ENCODE results near the gene GTF3A.

Gene GTF3A

DNA sequence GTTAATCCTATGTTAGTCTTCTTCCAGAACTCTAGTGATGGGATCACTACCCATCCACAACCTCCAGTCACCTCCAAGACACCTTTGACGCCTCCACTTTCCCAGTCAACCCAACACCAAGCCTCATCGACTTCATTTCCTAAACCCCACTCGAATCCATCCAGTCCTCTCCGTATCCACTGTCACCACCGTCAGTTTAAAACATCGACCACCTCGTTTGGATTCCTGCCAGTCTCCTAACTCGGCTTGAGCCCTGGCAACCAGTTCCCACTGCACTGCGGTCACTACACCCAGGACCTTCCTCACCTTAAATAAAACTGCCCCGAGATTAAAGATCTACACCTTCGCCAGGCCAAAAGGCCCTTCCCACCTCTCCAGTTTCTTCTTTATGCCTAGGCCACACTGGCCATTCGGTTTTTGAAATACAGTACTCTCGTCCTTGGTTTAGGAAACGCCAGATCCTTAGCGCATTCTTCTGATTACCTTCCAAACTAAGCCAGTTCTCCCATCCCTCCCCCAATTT lies 24.7 kb downstream of the GTF3A start:
- no peak for DNase-seq

DNA sequence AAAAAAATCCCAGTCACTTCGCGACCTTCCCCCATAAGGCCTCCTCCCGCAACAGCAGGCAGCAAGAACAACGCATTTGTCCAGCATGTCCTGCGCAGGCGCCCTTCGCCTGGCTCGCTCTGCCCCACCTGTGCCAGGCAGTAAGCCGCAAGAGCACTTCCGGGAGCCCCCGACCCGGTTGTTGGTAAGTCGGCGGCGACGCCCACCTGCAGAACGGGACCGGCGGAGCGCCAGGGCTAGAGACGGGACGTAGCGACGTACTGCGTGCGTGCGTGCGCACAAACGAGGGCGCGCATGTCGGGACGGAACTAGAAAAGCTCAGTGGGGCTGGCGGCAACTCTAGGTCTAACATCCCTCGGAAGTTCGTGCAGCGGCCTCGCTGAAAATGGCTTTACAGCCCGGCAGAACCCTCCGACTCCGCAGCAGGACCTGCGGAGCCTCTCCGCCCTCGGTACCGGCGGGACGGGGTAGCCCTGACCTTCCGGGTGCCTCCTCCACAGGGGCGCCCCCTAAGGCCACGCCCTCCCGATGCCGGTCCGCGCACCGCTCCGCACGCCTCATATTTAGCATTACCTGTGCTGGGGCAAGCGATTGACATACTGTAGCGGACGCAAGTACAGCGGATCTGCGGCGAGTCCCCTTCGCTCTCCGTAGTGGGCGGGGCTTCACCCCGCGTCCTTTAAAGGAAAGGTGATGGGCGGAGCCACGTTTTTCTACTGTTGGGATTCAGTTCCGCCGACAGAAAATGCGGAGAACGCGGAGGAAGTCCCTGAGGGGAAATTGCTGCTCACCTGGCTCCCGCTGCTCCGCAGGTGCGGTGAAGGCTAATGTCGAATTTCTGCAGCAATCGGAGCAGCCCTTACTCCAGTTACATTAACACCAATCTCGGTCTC lies 25.8 kb downstream of the GTF3A start, which contains the start of gene MTIF3:
TSS of gene MTIF3 (minus strand) at position 629 of the 893 bp plus-strand sequence. CDS start 10,116 bp downstream, outside the sequence.
- peak; percentile 98 for DNase-seq

DNA sequence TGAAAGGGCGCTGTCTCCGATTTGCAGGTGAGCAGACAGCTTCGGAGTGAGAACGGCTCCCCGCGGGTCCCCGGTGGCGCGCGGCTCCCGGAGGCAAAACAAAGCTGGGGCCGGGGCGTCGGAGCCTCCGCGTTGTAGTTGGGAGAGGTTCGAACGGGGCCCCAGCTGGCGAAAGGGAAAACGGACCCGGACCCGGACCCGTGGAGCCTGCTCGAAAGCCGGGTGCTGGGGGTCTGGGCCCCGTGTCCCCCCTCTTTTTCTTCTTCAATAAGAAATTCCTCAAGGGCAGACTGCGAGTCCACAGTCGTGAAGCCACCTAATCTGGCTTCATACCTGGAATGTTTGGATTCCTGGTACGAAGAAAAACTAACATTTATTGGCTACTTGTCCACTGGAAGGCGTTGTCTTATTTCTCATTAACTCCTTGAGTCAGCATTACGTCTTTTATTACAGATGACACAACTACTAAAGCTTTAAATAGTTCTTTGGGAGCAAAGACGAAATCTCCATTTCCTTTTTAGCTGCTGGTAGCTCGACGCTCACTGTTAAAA lies 26.6 kb downstream of the GTF3A start:
- DNase-seq, result no peak

DNA sequence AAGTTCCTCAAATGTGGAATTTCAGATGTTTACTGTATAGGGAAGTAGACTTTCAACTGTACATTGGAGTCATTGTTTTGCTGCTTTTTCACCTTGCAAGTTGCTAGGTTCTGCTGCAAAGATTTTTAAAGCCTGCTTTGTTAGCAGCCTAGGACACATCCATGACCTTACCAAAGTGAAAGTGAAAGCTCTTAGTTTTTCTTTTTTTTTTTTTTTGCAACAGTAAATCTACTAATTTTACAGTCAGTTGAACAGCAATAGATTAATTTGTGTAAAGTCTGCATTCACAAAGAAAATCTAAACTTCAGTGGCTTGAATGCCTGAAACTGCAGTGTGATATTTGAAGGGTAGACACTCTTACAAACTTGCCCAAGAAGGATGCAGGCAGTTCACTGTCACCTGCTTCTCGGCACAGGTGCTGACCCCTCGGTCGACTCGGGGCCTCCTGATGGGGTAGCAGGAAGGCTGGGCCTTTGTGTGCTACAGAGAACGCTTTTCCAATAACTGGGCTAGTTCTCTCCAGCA lies 31.0 kb downstream of the GTF3A start:
- peak; percentile 44 for DNase-seq

DNA sequence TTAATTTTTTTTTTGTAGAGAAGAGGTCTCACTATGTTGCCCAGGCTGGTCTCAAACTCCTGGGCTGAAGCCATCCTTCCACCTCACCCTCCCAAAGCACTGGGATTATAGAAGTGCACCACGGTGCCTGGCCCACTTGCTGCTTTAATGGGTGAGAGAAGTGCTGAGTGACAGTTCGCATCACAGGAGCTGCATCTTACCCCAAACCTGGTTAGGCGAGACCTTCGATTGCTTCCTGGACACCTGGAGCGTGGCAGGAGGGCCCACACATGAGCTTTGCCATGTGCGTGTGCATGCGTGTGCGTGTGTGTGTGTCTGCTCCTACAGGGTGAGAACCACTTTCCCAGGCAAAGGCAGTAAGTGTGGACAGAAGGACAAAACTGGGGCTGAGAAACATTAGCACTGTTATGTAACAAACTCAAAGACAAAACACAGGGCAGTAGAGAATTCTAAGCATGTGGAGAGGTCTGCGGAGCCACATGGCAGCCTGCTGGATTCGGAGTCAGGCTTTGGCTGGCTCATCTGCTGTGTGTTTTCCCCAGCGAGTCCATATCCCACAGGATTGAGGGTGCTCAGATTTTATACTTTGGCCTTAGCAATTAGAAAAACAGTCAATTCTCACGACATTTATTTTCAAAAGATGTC lies 37.6 kb downstream of the GTF3A start:
- no peak for DNase-seq

DNA sequence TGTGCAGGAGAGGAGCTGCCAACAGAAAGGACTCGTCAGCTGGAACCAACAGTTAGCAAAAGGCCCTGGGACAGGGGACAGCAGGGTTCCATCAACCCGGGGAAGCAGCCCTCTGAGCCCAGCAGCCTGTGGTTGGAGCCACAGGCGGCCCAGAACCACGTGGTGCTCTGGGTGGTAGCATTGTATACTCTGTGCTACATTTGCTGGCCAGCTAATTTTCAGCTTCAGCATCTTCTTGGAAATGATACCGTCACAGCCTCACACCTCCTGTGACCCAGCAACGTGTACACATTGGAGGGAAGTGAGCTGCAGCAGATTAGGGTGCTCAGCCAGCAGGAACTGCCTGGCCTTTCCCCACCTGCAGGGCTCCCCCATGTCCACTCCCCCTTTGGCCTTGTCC lies 39.1 kb downstream of the GTF3A start:
- no peak for DNase-seq

DNA sequence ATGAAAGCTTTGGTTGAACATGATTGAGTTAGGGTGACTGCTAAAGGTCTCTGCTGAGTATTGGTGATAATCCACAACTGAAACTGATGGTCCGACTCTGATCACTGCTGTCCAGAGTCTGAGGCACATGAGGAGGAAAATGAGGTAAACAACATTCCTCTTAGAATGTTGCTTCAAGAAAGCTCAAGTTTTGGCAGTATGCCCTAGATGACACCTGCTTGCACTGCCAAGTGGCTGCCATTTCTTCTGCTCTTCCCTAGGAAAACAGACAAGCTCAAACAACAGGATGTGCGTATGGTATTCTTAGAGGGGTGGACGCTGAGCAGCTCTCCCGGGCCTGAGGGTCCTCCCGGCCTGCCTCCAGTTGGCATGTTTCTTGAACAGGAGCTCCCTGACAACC lies 41.2 kb downstream of the GTF3A start:
- no peak for DNase-seq

DNA sequence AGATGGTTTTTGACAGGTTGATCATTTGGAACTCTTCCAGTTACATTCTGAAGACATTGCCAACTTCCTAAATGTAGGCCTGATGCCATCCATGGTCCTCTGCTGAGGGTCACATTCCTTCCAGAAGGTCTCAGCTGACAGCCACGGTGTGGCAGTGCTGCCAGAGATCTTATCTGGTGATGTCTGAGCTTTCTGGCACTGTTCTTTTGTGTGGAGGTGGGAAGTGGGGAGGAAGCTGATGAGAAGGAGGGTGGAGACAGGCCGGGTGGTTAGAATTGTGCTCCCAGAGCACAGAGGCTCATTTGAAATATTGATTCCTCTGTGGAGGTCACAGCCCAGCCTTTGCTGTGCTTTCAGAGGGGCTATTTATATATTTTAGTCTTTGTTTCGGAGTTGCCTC lies 42.1 kb downstream of the GTF3A start:
- DNase-seq, result no peak

DNA sequence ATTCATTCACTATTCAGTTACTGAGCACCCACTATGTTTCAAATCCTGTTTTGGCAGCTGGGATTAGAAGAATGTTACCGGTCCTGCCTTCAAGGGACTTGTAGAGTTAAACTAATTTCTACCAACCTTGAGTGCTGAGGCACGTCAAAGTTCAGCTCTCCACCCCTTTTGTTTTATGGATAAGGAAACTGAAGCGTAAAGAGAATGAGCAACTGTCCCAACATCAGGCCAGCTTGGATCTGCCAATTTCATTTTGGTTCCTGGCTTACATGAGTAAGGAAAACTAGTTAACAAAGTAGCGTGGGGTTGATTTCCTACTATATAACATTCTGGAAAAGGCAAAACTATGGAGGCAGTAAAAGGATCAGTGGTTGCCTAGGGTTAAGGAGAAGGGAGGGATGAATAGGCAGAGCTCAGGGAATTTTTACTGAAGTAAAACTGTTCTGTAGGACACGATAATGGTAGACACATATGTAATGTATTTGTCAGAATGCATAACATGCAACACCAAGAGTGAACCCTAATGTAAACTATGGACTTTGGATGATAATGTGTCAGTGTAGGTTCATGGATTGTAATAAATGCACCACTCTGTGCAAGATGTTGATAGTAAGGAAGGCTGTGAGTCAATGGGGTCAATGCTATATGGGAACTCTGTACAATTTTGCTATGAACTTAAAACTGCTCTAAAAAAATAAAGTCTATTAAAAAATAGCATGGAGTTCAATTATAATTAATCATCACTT lies 45.8 kb downstream of the GTF3A start:
- DNase-seq, result no peak

DNA sequence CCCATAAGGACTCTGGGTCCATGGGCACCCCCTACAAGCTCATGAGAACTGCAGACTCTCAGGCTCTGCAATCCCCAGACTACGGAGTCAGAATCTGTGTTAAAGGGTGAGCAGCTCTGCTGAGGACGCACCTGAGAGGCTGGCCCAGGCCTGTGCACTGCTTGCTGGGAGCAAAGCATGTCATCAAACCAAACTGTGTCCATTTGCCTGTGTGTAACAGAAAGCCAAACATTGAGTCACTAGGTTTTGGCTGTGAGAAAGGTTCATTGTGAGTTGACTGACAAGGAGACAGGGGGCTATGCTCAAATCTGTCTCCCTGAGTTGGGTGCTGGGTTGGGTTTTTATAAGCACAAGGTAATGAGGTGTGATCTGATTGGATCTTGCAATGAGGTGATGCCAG lies 48.0 kb downstream of the GTF3A start:
- no peak for DNase-seq

DNA sequence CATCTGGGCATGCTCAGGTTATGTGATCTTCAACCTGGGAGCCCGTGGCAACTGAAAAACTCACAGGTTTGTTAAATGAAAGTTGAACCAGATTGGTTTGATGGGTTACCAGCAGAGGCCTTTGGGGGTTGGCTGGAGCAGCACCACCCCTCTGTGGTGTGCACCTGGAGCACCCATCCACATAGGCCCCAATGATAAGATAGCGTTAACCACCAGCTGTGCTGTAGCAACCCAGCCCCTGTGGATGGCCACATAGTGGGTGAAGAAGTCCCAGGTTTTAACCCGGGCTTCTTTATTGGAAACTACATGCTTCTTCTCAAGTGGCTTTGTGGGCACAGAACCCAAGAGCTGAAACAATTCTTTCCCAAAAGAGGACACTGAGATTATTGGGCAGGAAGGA lies 48.5 kb downstream of the GTF3A start:
- no peak for DNase-seq

DNA sequence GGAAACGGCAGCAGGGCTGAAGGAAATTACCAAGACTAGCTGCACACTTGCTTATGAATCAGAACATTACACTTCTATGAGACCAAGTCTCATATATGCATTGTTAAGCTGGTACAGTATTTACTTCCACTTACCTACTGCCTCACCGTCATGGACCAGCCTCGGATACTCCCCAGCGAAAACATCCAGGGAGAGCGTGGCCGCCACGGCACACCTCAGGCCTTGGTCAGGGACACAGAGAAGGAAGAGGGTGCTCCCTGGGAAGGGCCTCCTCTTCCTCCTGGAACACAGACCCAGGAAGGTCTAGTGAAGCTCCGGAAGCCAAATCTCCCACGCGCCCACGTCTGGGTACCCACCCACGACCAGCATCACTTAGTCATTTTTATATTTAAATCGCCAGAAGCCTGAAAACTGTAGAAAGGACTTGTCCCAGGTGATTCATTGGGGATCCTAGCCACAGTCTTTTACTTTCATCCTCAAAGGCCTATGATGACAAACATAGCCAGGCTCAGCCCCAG lies 50.4 kb downstream of the GTF3A start:
- DNase-seq, result no peak

DNA sequence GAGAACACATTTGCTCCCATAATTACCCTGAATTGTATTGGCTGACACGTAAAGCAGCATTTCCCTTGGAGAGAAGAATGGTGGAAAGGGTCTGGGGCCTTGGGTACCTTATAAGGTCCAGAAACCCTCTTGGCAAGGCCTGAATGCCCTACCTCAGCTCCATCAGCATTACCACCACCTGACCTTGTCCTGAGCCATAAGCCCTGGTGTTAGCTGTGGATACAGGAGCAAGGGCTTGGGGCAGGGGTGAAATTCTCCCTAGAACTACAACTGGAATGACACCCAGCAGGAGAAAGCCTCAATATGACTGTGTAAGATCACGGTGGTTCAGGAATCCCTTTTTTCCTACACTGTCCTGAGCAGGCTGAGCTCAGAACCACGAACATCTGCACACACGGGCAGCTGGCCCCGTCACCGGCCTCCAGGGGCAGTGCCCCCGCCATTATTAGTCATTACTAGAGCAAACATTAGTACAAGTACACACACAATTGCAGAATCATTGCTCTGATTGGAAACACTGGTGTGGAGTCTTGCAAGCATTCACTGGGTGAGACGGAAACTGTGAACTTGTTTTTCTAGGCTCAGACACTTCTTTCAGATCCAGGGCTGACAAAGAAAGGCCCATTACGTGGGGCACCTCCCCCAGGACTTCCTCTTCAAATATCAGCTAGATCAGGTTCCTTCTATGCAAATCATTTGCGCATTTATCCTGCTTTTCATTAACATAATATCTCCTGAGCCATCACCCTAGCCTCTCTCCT lies 52.7 kb downstream of the GTF3A start:
- peak; percentile 5 for DNase-seq

DNA sequence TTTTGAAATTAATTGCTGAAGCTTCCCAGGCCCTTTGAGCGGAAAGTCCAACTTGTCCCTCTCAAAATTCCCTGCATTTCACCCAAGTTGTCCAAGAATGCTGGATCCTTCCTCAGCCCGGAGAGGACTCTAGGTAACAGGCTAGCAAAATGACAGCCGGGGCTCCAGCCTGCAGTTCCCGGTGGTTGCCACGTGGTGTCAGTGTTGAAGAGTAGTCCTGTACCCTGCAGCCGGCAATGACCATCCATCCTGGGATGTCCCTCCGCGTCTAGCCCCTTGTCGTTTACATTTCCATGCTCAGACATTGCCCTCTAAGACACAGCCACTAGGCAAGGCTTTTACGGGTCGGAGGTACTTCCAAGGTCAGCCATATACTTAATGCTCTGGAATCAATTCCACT lies 57.3 kb downstream of the GTF3A start:
- peak; percentile 26 for DNase-seq

DNA sequence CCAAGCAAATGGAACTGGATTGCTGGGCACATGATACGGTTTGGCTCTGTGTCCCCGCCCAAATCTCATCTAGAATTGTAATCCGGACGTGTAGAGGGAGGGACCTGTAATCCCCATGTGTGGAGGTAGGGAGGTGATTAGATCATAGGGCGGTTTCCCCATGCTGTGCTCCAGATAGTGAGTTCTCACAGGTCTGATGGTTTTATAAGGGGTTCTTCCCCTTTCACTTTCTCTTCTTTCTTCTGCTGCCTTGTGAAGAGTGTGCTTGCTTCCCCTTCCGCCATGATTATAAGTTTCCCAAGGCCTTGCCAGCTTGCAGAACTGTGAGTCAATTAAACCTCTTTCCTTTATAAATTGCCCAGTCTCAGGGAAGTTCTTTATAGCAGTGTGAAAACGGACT lies 58.6 kb downstream of the GTF3A start:
- no peak for DNase-seq

DNA sequence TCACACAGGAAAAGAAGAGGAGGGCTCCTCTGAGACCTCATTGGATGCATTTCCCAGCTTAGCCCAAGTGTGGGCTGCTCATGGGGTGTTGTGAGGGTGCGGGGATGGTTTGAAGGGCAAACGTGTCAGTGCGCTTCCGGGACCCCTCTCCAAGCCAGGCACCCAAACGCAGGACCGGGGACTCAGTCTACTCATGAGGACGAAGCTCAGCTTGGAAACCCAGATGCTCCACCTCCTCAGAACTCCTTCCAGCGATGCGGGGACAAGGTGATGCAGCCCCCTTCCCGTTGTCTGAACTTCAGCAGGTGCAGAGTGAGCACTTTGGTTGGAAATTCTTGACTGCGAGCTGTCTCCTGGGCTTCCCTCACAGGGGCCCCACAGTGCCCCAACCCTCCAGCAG lies 59.0 kb downstream of the GTF3A start:
- DNase-seq, result no peak
